DND-41 (cell line): ENCODE measurements around the gene NOL3.

ENCODE experiments used
- ATAC-seq: fragments of 200-7000 bp; cut with Tn5 transposase; 3 replicates; pipeline ENCODE4 v1.9.1; 2021; ENCODE audit warnings: low read depth; ENCODE audit not compliant: insufficient read depth
- DNase-seq: peaks from one replicate; pipeline ENCODE4 v3.0.0-alpha.2; 2020
- H2AFZ ChIP-seq: 2 replicates; pipeline ENCODE4 v1.6.0; 2012; ENCODE audit warnings: low read depth, low read length
- H3K27ac ChIP-seq: 2 replicates; pipeline ENCODE4 v1.5.1; 2012; ENCODE audit warnings: low read length, inconsistent platforms
- H3K27me3 ChIP-seq: fragments of 200-600 bp; sonication (generic); 2 replicates; pipeline ENCODE4 v1.6.0; 2012; ENCODE audit warnings: low read length, mild to moderate bottlenecking, inconsistent platforms; ENCODE audit not compliant: insufficient read depth, poor library complexity
- H3K36me3 ChIP-seq: 2 replicates; pipeline ENCODE4 v1.5.1; 2012; ENCODE audit warnings: low read length, inconsistent platforms; ENCODE audit not compliant: insufficient read depth
- H3K4me1 ChIP-seq: 2 replicates; pipeline ENCODE4 v1.5.1; 2012; ENCODE audit warnings: mild to moderate bottlenecking, low read length; ENCODE audit not compliant: insufficient read depth
- H3K4me2 ChIP-seq: 2 replicates; pipeline ENCODE4 v1.6.0; 2012; ENCODE audit warnings: mild to moderate bottlenecking, moderate library complexity, low read length, inconsistent platforms; ENCODE audit not compliant: insufficient read depth
- H3K4me3 ChIP-seq, 2 experiments: fragments of 200-600 bp in 1 of 2; shearing (Covaris generic) in 1 of 2; 2 replicates each; pipeline ENCODE4 v1.5.1; 2012 to 2016; ENCODE audit warnings: inconsistent platforms in 2 of 2, low read length in 2 of 2, mild to moderate bottlenecking in 2 of 2, low read depth in 1 of 2, moderate library complexity in 1 of 2
- H3K79me2 ChIP-seq: 2 replicates; pipeline ENCODE4 v1.6.0; 2012; ENCODE audit warnings: low read length, inconsistent platforms; ENCODE audit not compliant: insufficient read depth
- H3K9ac ChIP-seq: 2 replicates; pipeline ENCODE4 v1.6.0; 2012; ENCODE audit warnings: low read depth, mild to moderate bottlenecking, inconsistent platforms, low read length, moderate library complexity
- H3K9me3 ChIP-seq: 2 replicates; pipeline ENCODE4 v1.5.1; 2012; ENCODE audit warnings: low read length, moderate library complexity, mild to moderate bottlenecking, inconsistent platforms; ENCODE audit not compliant: insufficient read depth, severe bottlenecking
- H4K20me1 ChIP-seq: 2 replicates; pipeline ENCODE4 v1.6.0; 2012; ENCODE audit warnings: low read length; ENCODE audit not compliant: insufficient read depth
- EZH2 ChIP-seq: IDR thresholded peaks from 3 replicates; pipeline ENCODE4 v1.6.1; 2012; ENCODE audit warnings: borderline replicate concordance, low read depth, mild to moderate bottlenecking, moderate library complexity, low read length, inconsistent platforms; ENCODE audit not compliant: severe bottlenecking
- TF ChIP-seq, protein P1 (sequence below): IDR thresholded peaks from 2 replicates; pipeline ENCODE4 v1.5.1; 2012; ENCODE audit warnings: borderline replicate concordance, low read length, moderate library complexity, mild to moderate bottlenecking; ENCODE audit not compliant: poor library complexity, severe bottlenecking; ENCODE audit errors: extremely low read depth

The NOL3 gene

DNA sequence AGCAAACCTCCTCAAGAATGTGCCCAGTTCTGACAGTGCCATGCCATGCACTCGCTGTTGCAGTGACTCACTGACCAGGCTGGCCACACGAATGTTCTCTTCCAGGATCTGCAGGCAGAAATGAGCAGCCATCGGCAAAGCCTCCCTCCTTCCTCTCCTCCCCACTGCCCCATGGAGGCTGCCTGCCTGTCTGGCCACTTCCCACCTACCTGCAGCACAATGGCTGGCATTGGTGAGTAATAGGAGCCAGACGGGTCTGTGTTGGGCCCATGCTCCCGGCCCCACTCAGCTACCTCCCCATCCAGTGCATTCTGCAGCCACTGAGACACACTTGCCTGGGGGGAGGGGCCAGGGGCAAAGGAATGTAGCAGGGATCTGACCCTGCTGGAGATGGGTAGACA is 16.2 kb downstream of the NOL3 start:
- peaks cover 3% of the 10 kb centered on the region; the same call in 1 of the 2 replicates for H4K20me1 ChIP-seq
- DNase-seq (no peak), ATAC-seq (no peak)
- H3K4me2 ChIP-seq = no peak overlapping the region
- H3K36me3 ChIP-seq = no peaks in the 10 kb centered on the region
- H3K4me1 ChIP-seq = peaks cover 47% of the 10 kb centered on the region
- no peak overlapping the region for H2AFZ ChIP-seq
- H3K9me3 ChIP-seq = no peaks in the 10 kb centered on the region
- TF ChIP-seq, protein P1, sequence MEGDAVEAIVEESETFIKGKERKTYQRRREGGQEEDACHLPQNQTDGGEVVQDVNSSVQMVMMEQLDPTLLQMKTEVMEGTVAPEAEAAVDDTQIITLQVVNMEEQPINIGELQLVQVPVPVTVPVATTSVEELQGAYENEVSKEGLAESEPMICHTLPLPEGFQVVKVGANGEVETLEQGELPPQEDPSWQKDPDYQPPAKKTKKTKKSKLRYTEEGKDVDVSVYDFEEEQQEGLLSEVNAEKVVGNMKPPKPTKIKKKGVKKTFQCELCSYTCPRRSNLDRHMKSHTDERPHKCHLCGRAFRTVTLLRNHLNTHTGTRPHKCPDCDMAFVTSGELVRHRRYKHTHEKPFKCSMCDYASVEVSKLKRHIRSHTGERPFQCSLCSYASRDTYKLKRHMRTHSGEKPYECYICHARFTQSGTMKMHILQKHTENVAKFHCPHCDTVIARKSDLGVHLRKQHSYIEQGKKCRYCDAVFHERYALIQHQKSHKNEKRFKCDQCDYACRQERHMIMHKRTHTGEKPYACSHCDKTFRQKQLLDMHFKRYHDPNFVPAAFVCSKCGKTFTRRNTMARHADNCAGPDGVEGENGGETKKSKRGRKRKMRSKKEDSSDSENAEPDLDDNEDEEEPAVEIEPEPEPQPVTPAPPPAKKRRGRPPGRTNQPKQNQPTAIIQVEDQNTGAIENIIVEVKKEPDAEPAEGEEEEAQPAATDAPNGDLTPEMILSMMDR = no peak
- TF ChIP-seq EZH2 = no peak
- H3K27me3 ChIP-seq = no peaks in the 10 kb centered on the region
- no peak overlapping the region for H3K4me3 ChIP-seq
- H3K27ac ChIP-seq = no peak overlapping the region
- peaks cover 20% of the 10 kb centered on the region for H3K79me2 ChIP-seq
- H3K9ac ChIP-seq = no peak overlapping the region

DNA sequence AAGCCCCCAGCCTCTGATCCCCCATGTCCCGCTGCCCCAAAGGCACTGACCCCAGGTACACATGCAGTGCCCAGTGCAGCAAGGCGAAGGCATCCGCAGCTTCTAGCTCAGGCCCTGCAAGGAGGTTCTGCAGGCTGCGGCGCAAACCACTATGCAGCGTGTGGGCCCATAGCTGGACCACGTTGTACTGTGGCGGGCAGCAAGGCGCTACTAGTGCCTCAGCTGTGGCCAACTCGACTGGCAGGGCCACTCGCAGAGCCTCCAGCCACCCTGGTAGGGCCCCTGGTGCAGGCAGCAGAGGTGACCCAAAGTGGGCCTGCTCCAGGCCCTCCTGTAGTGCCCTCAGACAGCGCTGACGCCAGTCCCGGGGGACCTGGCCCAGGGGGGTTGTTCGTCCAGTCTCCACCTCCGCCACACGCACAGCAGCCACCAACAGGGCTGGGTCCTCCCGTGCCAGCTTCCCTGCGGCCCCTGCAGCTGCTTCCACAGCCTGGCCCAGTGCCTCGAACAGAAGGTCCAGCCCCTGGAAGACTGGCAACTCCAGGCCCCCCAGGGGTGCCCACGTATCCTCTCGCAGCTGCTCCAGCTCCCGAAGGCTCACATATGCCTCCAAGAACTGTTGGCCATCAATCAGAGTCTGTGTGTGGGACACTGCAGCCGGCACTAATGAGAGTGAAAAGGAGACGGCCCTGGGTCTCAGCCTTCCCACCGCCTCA is 17.0 kb downstream of the NOL3 start:
- Histone ChIP-seq H3K9ac (no peak overlapping the region), H2AFZ (no peak overlapping the region), H4K20me1 (peaks cover 3% of the 10 kb centered on the region), H3K27me3 (no peaks in the 10 kb centered on the region), H3K27ac (no peak overlapping the region), H3K9me3 (no peaks in the 10 kb centered on the region), H3K4me2 (no peak overlapping the region), H3K79me2 (peaks cover 23% of the 10 kb centered on the region), H3K4me1 (peaks cover 43% of the 10 kb centered on the region), H3K36me3 (peaks cover 2% of the 10 kb centered on the region; the same call in 1 of the 2 replicates), H3K4me3 (no peak overlapping the region)
- DNase-seq (no peak), ATAC-seq (no peak)
- TF ChIP-seq, protein P1 = no peak
- TF ChIP-seq EZH2 = no peak

DNA sequence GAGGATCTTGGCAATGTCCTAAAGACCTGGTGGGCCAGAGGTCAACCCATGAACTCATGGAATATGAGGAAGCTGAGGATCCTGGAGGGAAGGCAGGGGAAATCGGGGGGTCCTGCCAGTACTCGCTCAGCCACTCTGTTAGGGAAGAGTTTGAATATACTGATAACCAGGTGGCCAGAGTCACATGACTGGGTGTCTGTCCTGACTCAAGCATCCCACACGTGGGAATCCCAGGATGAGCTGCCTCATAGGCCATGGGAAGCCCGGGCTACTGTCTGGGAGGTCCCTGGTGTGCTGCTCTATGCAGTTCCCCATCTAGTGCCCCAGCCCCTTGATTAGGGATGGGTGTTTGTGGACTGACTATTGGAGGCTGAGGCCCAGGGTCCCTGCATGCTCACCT is 18.0 kb downstream of the NOL3 start:
- H3K4me2 ChIP-seq = no peak overlapping the region
- H3K79me2 ChIP-seq = peaks cover 23% of the 10 kb centered on the region
- ATAC-seq (no peak), DNase-seq (no peak)
- peaks cover 43% of the 10 kb centered on the region for H3K4me1 ChIP-seq
- no peaks in the 10 kb centered on the region for H3K27me3 ChIP-seq
- peaks cover 10% of the 10 kb centered on the region for H3K36me3 ChIP-seq
- H4K20me1 ChIP-seq = peaks cover 10% of the 10 kb centered on the region
- H3K4me3 ChIP-seq = no peak overlapping the region
- H2AFZ ChIP-seq = no peak overlapping the region
- no peak for TF ChIP-seq EZH2
- TF ChIP-seq, protein P1 = no peak
- H3K9me3 ChIP-seq = no peaks in the 10 kb centered on the region
- H3K27ac ChIP-seq = no peak overlapping the region
- H3K9ac ChIP-seq = no peak overlapping the region
